Smooth muscle cell of bladder (primary cell): ENCODE measurements around the gene CLDN17. TPM values are rescaled to one million over a fixed set of nuclear protein-coding genes. Genes with fewer than 3 reads are reported as not detected.

ENCODE experiments used
- total RNA-seq: library from RNA; depleted of rRNA; stranded (reverse); fragments of >200 nt; gene quantifications from 2 replicates; pipeline ENCODE4 v1.2.3, GENCODE V29; 2014

Gene CLDN17
- not detected in 2 replicates for total RNA-seq

GRCh38 chr21:30166705-30167104, at the start of gene CLDN17:
TSS of gene CLDN17 (minus strand) at chr21:30166805. CDS start at chr21:30166617, 188 bp downstream.

GRCh38 chr21:30216041-30216723, 49.6 kb upstream of the CLDN17 start, which contains the start of gene CLDN8:
TSS of gene CLDN8 (minus strand) at chr21:30216097. CDS start at chr21:30215925, 172 bp downstream.

Other genes with a start within 250 kb of the CLDN17 start
- gene GRIK1, start 226.8 kb downstream of the CLDN17 start, total RNA-seq, result not detected in 2 replicates
- not detected in 2 replicates for gene CLDN8, start 49.3 kb upstream of the CLDN17 start, total RNA-seq
- gene KRTAP24-1, start 116.1 kb upstream of the CLDN17 start, total RNA-seq, result not detected in 2 replicates
- gene KRTAP25-1, start 122.7 kb upstream of the CLDN17 start, total RNA-seq, result not detected in 2 replicates
- not detected in 2 replicates for gene KRTAP26-1, start 153.5 kb upstream of the CLDN17 start, total RNA-seq
- gene KRTAP27-1, start 170.9 kb upstream of the CLDN17 start, total RNA-seq, result not detected in 2 replicates
- not detected in 2 replicates for gene KRTAP23-1, start 181.8 kb upstream of the CLDN17 start, total RNA-seq
- gene KRTAP13-2, start 205.5 kb upstream of the CLDN17 start, total RNA-seq, result not detected in 2 replicates
- gene KRTAP13-1, start 229.2 kb upstream of the CLDN17 start, total RNA-seq, result not detected in 2 replicates